KBM-7 (cell line): ENCODE results near the gene TPSB2.
"Not testable (repeated sequence)": the region's sequence is repeated elsewhere in the genome, so short reads cannot be mapped to it uniquely, and the experiment has no call there.

Experiments used
- DNase-seq: peaks from one replicate; pipeline ENCODE4 v3.0.0-alpha.2; 2015
- in situ Hi-C: fragments of 300-500 bp; cut with MboI; formaldehyde crosslinking; loops from 2 replicates; pipeline ENCODE4 v1.14.3; 2020; ENCODE audit warnings: low sequenced_read_pairs, low pct_unique_long_range_greater_than_20kb, mixed read lengths

TPSB2 gene

DNA sequence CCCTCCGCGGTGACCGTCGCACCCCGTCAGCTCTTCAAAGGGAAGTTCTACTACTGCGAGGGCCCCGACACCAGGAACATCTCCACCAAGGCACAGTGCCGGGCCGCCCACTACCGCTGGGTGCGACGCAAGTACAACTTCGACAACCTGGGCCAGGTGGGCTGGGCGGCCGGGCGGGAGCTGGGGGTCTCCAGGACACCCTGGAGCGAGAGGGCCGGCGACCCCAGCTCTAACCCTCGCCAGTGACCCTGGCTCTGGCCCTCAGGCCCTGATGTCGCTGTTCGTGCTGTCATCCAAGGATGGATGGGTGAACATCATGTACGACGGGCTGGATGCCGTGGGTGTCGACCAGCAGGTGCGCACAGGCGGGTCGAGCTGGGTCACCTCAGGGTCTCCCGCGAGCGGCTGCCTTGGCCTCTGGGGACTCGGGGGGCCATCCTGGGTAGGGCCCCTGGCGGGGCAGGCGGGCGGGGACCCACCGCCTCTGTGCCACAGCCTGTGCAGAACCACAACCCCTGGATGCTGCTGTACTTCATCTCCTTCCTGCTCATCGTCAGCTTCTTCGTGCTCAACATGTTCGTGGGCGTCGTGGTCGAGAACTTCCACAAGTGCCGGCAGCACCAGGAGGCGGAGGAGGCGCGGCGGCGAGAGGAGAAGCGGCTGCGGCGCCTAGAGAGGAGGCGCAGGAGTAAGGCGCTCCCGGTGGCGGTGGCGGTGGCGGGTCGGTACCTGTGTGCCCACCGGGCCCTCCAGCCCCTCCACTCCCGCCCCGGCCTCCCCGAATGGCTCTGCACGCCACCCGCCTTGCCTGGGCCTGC, 18.3 kb downstream of the TPSB2 start:
- no peak for DNase-seq
- in situ Hi-C loops: no loop called here

DNA sequence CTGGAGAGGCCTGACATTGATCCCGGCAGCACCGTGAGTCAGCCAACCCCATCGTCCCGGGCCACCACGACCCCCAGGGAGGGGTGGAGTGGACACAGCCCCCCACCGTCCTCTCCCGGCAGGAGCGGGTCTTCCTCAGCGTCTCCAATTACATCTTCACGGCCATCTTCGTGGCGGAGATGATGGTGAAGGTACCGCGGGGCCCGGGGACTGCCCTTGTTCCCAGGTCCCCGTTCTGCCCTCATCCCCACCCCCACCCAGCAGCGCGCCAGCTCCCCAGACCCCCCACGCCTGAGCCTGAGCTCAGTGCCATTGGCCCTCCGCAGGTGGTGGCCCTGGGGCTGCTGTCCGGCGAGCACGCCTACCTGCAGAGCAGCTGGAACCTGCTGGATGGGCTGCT, 19.5 kb downstream of the TPSB2 start:
- no peak for DNase-seq
- in situ Hi-C loops: no loop called here

DNA sequence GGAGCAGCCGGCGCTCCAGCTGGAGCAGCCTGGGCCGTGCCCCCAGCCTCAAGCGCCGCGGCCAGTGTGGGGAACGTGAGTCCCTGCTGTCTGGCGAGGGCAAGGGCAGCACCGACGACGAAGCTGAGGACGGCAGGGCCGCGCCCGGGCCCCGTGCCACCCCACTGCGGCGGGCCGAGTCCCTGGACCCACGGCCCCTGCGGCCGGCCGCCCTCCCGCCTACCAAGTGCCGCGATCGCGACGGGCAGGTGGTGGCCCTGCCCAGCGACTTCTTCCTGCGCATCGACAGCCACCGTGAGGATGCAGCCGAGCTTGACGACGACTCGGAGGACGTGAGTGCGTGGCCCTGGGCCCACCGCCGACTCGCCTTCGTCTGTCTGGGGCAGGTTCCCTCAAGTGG, 20.9 kb downstream of the TPSB2 start:
- in situ Hi-C loops: no loop called here
- DNase-seq: no peak

DNA sequence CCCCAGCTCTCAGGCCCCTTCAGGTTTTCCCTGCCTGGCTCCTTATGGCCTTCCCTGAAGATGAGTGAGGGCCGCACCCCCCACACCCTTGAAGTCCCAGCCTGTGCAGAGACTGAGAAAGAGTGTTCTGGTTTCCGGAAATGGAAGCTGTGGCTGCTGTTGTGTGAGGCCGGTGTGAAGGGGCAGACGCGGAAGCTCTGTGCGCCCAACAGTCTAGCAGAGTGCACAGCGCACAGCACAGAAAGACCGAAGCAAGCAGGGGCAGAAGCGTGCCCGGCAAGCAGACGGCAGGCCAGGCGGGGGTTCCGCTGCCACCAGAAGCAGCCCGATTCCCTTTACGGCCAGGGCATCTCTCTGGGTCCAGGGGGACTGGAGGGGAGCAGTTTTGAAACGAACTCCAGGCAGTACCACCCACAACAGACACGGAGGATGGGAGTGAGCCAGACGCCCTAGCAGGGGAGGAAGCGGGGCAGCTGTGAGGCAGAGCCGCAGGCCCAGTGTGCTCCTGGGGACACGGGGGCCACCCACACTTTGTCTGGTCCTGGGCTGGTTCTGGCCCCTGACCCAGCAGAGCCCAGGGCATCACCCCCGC, 21.6 kb downstream of the TPSB2 start:
- in situ Hi-C loops: no loop called here
- DNase-seq: no peak

DNA sequence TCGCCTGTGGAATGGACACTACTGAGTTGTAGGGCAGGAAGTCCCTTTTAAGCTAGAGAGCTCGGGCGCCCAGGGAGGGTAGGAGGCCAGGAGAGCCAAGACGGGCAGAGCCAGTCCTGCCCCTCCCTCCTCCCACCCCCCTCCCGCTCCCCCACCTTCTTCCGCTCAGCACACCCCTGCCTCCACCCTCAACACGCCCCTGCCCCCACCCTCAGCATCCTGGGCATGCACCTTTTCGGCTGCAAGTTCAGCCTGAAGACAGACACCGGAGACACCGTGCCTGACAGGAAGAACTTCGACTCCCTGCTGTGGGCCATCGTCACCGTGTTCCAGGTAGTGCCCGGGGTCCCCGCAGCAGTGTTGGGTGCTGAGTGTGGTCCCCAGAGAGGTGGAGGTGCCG, 23.2 kb downstream of the TPSB2 start:
- in situ Hi-C loops: no loop called here
- no peak for DNase-seq

DNA sequence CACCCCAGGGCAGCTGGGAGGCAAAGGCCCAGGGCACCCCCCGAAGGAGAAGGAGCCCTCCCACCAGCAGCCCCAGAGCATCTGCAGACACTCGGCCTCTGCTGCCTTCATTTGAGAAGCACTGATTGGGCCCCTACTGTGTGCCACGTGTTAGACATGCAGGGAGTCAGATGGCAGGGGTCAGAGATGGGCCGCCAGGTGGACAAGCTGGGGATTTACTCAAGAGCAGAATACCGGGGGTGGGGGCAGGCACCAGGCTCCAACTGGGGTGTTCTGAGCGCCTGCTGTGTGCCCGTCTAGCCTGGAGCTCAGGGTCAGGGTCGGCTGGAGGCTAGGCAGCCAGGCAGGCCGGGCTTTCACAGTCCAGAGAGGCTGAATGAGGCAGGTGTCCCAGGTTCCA, 23.7 kb downstream of the TPSB2 start:
- DNase-seq: no peak
- in situ Hi-C loops: no loop called here

DNA sequence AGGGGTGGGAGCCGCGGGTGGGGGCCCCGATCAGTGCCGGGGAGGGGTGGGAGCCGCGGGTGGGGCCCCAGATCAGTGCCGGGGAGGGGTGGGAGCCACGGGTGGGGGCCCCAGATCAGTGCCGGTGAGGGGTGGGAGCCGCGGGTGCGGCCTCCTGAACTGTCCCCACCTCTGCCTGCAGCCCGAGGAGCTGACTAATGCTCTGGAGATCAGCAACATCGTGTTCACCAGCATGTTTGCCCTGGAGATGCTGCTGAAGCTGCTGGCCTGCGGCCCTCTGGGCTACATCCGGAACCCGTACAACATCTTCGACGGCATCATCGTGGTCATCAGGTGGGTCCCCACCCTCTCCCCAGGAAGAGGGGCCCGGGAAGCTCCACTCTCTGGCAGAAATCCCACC, 25.1 kb downstream of the TPSB2 start:
- DNase-seq: no peak
- in situ Hi-C loops: no loop called here

DNA sequence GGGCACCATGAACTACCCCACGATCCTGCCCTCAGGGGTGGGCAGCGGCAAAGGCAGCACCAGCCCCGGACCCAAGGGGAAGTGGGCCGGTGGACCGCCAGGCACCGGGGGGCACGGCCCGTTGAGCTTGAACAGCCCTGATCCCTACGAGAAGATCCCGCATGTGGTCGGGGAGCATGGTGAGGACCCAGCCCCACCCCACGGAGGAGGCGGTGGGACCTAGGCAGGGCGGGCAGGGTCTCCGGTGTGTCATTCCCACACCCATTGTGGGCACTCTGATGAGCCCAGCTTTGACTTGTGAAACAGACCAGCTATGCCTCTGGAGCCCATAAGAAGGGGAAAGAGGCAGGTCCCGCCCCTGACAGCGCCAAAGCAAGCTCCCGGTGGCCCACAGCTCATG, 27.7 kb downstream of the TPSB2 start:
- in situ Hi-C loops: no loop called here
- no peak for DNase-seq

DNA sequence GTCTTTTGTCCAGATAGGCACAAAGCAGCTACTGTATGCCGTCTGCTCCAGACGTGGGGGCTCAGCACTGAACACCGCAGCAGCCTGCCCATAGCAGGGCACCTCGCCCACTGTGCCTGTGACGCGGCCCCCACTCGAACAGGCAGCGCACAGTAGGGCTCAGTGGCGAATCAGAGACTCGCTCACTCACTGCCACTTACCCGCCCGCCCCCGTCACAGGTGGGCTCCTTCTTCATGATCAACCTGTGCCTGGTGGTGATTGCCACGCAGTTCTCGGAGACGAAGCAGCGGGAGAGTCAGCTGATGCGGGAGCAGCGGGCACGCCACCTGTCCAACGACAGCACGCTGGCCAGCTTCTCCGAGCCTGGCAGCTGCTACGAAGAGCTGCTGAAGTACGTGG, 28.5 kb downstream of the TPSB2 start:
- no peak for DNase-seq
- in situ Hi-C loops: no loop called here

DNA sequence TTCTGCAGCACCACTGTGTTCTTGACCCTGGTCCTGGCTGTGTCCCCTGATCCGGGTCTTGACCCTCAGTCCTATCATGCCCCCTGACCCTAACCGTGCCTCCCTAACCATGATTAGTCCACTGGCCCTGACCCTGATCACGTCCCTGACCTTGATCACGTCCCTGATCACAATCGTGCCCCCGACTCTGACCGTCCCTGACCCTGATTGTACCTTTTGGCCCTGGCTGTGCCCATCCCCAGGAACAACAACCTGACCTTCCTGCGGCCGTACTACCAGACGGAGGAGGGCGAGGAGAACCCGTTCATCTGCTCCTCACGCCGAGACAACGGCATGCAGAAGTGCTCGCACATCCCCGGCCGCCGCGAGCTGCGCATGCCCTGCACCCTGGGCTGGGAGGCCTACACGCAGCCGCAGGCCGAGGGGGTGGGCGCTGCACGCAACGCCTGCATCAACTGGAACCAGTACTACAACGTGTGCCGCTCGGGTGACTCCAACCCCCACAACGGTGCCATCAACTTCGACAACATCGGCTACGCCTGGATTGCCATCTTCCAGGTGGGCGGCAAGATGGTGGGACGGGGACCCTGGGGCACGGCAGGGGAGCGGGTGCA, 29.9 kb downstream of the TPSB2 start:
- DNase-seq: no peak
- in situ Hi-C loops: no loop called here

DNA sequence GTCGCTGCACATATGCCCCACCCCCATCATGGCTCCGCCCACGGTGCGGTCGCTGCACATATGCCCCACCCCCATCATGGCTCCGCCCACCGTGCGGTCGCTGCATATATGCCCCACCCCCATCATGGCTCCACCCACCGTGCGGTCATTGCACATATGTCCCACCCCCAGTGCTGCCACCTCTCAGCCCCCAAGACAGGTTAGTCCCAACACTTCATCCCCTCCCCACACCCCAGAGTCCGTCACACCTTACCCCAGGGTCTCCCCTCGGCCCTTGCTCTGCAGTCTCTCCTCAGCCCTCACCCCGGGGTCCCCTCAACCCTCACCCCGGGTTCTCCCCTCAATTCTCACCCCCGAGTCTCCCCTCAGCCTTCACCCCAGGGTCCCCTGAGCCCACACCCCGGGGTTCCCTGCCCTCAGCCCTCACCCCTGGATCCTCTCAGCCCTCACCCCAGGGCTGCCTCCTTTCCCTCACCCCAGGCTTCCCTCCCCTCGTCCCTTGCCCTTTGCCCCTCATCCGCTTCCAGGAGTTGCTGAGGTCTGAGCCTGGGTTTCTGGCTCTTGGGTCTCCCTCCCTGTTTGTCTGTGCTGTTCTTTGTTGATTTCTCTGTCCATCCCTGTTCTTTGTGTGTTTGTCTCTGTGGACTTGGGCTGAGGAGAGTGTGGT, 30.5 kb downstream of the TPSB2 start:
- in situ Hi-C loops: no loop called here
- DNase-seq: no peak

DNA sequence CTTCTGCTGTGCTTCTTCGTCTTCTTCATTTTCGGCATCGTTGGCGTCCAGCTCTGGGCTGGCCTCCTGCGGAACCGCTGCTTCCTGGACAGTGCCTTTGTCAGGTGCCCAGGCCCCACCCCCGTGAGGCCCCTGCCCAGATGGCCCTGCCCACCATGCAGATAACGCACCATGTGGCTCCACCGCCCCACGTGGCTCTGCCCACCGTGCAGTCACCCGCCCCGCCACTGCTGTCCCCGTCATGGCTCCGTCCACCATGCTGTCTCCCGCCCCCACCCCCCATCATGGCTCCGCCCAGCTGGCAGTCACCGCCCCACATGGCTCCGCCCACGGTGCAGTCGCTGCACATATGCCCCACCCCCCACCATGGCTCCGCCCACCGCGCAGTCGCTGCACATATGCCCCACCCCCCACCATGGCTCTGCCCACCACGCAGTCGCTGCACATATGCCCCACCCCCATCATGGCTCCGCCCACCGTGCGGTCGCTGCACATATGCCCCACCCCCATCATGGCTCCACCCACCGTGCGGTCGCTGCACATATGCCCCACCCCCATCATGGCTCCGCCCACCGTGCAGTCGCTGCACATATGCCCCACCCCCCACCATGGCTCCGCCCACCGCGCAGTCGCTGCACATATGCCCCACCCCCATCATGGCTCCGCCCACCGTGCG, 31.2 kb downstream of the TPSB2 start:
- DNase-seq, in situ Hi-C loops: not testable (repeated sequence)

DNA sequence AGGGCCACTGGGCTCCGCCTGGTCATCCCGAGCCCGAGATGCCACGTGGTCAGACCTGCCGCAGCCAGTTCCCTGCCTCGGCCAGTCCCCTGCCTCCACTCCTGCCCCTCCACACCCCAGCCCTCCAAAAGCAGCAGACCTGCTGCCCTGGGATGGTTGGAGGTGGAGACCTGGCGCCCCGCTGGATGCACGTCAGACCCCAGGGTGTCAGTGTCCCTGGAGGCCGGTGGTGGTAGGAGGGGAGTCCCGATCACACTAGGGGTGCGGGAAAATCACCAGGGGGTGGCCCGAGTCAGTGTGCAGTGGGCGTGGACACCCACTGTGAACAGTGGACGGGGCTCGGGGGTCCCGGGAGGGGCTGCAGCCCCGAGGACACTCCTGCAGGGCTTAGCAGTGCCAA, 31.8 kb downstream of the TPSB2 start:
- in situ Hi-C loops: no loop called here

DNA sequence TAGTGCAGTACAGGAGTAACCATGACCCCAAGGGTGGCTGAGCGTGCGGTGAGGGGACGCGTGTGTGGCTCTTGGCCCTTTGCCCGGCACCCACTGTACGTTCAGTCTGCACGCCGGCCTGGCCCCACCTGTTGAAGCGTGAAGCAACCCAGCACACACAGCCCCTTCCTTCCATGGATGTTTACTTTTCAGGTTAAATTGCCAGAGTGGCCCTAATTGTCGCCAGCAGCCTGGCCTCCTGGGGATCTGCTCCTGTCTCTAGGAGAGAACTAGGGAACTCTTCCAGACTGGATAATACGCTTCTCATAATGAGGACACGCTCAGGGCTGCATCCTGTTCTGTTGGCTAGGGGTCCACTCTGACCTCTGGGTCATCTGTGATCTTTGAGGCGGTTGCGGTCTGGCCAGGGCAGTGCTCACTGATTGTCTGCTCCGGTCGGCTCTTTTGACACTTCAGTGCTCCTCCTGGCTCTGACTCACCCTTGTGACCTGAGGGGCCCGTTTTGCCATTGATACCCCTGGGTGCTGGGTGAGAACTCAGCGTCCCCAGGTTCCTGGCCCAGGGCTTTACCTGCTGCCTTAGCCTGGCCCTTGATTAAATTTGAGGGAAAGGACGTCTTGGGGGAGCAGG, 32.6 kb downstream of the TPSB2 start:
- in situ Hi-C loops: no loop called here
- DNase-seq: no peak

More for the DNA sequence above, 31.8 kb downstream of the TPSB2 start:
- no peak for DNase-seq

DNA sequence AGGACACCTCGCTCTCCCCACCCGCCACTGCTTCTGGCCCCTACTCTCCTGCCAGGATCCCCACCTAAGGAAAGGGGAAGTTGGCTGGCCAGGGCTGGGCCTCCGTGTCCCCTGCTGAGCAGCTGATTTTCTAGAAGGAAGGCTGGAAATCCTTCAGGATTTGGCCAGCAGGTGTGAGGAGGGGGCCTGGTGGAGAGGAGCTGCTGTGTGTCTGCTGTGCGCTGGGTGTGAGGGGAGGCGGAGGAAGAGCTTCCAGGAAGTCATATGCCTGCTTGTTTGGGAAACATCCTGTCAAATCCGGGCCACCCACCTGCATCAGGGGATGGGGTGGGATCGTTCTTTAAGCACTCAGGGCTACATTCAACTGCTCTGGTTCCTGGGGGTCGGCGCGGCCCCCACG, 33.5 kb downstream of the TPSB2 start:
- in situ Hi-C loops: no loop called here
- peak; percentile 25 for DNase-seq

DNA sequence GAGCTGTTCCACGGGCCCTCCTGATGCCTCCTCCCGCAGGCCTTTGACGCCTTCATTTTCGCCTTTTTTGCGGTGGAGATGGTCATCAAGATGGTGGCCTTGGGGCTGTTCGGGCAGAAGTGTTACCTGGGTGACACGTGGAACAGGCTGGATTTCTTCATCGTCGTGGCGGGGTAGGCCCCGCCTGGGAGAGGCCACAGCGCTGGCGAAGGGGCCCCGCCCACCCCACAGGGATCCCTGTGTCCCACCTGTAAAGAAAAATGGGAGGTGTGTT, 34.7 kb downstream of the TPSB2 start:
- in situ Hi-C loops: no loop called here

DNA sequence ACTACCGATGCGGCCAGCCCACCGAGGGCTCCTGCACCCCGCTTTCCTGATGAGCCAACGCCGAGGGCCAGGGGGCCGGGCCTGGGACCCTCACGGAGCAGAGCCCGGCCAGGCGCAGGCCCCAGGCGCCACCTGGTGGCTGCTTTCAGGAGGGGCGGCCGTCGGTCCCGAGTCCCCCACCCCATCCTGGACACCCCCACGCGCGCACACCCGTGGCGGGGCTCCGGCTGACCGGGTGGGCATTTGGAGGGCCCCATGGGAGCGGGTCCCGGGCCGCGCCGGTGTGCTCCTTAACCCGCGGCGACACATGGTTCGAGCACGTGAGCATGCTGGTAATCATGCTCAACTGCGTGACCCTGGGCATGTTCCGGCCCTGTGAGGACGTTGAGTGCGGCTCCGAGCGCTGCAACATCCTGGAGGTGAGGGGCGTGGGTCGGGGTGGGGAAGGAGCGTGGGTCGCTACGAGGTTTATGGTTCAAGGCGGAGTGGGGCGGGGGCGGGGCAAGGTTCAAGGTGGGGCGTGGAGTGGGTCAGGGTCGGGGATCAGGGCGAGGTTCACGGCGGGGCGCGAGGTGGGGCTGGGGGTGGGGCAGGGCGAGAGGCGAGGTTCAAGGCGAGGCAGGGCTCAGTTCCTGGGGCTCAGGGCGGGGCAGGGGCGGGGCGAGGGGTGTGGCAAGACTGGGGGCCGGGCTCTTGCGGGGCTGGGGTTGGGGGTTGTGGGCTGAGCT, 35.2 kb downstream of the TPSB2 start:
- in situ Hi-C loops: no loop called here
- no peak for DNase-seq

More for the DNA sequence above, 34.7 kb downstream of the TPSB2 start:
- no peak for DNase-seq

DNA sequence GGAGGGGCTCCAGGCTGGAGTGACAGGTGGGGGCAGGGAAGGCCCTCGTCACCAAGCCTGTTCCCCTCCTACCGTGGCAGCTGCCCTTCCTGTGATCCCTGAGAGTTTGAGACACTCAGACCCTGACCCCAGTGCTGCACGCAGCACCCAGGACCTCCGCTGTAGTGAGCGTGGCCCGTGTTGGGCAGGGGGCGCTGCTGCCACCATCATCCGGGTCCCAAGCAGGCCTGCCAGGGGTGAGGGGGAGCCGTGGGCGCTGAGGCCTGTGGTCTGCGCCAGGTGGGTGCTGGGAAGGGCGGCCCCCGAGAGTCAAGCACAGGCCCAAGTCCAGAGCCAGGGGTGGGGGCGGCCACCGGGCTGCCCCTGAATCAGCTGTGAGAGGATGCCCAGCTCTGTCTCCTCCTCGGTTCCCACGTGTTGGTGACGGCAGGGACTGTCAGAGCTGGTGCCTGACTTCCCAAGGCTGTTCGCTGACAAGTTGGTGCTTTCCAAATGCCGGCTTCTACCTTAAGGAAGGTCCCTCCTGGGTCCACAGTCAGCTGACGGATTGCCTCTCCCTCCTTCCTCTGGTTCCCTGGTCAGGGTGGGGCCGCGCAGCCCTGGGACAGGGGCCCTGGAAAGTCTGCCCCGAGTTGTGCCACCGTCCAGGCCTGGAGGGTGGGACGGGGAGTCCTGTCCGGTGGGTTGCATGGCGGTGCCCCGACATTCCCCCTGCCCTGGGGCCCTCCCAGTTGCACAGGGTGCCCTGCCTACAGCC, 36.0 kb downstream of the TPSB2 start:
- no peak for DNase-seq
- in situ Hi-C loops: no loop called here
